HG03103 (cell line): ENCODE measurements around the gene BIK.

Experiments
- ATAC-seq: cut with Tn5 transposase; IDR thresholded peaks from one replicate; pipeline ENCODE4 v1.9.1; 2021; ENCODE audit warnings: low read depth; ENCODE audit not compliant: unreplicated experiment

BIK gene

DNA sequence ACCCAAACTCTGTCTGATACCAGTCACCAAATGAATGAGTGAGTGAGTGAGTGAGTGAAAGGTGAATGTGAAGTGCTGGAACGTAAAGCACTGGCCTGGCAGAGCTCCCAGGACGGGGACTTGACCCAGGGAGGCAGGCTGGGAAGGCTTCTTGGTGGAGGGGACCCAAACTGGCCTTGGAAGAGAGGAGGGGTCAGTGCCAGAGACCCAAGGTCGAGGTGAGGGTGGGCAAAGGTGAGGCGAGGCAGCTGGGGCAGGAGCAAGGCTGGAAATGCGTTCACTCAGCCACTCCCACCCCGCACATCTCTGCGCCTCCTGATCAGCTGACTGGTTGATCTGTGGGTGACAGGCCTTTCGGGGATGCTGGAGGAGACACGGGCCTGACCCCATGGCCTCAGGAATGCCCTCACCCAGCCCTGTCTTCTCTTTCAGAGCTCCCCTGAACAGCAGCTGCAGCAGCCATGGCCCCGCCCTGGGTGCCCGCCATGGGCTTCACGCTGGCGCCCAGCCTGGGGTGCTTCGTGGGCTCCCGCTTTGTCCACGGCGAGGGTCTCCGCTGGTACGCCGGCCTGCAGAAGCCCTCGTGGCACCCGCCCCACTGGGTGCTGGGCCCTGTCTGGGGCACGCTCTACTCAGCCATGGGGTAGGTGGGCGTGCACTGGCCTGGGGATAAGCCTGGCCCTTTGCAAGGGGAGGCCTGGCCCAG, 48.4 kb downstream of the BIK start:
- ATAC-seq, result no peak

- ATAC-seq, result no peak
Observed at GRCh38 chr22:43159484-43160178, 49.1 kb downstream of the BIK start.

DNA sequence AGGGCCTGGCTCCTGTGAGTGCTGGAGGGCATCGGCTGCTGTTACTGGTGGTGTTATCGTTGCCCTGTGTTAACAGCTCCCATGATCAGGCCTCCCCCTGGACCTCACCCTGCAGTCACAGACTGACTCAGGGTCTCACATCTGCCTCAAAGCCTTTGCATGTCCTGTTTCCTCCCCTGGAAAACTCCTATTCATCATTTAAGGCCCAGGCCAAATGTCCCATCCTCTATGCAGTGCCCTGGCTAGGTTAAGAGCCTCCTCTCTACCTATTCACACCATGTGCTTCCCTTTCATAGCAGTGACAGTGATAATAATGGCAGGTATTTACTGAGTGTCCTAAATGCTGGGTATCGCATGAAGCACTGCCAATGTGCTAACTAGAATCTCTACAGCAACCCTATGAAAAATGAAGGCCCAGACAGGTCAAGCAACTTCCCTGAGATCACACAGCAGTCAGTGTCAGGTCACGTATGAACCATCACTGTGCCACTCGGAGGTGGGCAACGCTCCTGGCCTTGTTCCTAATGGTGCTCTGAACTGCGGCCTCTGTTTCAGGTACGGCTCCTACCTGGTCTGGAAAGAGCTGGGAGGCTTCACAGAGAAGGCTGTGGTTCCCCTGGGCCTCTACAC, 50.1 kb downstream of the BIK start:
- ATAC-seq, result no peak

DNA sequence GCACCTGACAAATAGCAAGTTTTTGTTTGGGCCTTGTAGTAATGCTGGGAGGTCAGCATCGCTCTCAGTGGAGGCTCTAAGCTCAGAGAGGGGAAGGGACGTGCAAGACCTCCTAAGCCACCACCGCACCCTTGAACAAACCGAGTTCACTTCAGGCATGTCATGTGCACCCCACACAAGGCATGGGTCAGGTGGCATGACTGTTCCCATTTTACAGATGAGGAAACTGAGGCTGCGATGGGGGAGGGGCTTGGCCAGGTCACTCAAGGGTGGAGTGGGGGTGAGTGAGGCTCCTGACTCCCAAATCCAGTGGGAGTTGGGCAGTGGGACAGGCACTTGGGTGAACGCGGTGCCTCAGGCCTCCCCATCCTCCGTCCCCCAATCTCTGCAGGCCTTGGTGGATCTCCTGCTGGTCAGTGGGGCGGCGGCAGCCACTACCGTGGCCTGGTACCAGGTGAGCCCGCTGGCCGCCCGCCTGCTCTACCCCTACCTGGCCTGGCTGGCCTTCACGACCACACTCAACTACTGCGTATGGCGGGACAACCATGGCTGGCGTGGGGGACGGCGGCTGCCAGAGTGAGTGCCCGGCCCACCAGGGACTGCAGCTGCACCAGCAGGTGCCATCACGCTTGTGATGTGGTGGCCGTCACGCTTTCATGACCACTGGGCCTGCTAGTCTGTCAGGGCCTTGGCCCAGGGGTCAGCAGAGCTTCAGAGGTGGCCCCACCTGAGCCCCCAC, 52.0 kb downstream of the BIK start:
- no peak for ATAC-seq

DNA sequence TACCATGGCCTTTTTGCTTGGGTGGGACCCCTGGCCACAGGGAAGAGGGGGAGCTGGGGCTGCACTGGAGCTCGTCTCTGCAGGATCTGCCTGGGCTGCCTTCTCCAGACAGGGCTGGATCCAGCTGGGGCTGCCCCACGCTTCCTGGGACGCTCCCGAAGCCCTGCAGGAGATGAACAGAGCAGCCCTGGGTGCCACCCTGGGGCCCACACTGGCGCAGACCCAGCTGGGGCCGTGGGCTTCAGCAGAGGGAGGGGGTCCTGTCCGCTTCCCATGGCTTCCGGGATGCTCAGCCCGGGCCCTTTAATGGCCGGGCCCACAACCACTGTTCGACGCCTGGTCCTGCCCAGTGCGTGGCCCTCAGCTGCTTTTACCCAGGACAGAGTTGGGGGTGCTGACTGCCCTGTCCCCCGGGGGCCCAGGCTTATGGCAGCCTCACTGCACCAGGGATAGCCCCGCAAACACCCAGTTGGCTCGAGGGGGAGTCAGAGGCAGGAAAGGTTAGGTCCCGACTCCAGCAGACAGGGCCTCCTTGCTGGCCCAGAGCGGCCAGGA, 52.8 kb downstream of the BIK start:
- no peak for ATAC-seq

DNA sequence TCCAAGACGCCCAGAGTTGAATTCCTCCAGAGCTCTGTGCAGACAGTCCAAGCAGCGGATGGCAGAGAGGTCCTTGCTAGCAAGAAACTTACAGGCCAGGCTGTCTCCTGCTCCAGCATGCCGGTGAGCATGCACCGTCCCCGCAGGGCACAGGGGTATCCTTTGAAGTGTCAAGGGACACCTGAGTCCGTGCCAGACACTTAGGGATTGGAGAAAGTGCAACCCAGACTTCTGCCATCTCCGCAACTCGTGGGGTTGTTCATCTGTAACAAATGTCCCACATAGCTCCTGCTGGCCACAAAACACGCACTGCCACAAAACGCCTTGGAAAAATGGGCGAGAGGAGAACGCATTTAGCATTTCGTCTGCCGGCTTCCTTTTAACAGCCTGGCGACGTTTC, 54.1 kb downstream of the BIK start:
- ATAC-seq, result no peak

GRCh38 chr22:43166132-43166930, 55.8 kb downstream of the BIK start:
- ATAC-seq, result no peak

- no peak for ATAC-seq
Observed at GRCh38 chr22:43167001-43167589, 56.5 kb downstream of the BIK start.

DNA sequence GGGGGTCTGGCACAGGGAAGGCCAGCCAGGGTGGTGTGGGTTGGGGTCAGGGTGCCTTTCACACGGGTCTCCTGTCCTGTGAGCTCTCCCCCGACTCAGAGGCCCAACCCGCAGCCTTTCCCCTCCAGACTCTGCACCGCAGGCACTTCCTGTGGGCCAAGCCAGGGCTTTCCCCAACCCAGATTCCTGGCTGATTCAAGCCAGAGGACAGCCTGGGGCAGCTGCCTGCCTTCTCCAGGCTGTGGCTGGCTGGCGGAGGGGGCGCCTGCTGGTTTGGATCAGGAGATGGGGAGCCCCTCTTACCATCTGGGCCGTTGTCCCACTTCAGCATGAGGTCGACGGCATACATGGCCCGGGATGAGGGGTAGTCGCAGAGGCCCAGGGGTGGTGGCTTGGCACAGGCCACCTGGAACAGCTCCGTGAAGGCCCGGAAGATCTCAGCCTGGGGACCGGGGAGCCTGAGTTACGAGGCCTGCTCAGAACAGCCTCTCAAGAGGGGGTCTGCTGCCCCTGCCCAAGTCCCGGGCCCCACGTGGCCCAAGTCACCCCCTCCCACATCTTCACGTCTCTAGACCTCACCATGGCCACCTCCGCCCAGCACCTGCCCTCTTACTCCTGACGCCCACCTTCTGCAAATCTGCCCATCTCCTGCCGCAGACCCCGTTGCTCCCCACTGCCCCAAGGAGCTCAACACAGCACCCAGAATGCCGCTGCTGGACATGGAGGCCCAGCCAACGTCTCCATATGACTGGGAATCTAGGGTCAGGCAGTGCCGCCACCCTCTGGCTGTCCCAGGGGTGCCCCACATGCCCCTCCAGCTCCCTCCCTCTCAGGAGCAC, 58.1 kb downstream of the BIK start:
- ATAC-seq, result no peak

GRCh38 chr22:43169310-43170130, 59.0 kb downstream of the BIK start:
- no peak for ATAC-seq

- no peak for ATAC-seq
Observed at GRCh38 chr22:43170131-43170480, 59.6 kb downstream of the BIK start.

DNA sequence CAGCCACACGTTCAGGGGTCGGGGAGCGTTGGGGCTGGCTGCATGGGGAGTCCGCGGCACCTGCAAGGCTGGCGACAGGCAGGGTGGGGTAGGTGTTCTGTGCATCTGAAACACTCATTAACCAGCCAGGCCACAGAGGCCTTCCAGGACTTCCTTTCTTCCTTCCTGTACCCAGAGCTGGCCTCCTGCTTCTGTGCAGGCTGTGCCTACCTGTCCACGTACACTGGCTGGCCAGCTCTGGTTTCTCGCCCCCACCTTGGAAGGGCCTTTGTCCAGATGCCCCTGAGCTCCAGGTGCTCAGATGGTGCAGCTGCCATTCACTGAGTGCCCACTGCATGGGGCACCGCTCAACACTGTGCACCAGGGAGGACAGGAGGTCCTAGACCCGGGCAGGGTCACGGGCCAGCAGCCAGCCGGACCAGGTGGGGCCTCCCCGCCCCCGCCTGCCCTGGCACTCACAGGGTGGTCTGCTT, 60.5 kb downstream of the BIK start:
- ATAC-seq, result no peak

GRCh38 chr22:43171607-43172006, 61.1 kb downstream of the BIK start:
- no peak for ATAC-seq

GRCh38 chr22:43172191-43172590, 61.6 kb downstream of the BIK start:
- ATAC-seq, result no peak

DNA sequence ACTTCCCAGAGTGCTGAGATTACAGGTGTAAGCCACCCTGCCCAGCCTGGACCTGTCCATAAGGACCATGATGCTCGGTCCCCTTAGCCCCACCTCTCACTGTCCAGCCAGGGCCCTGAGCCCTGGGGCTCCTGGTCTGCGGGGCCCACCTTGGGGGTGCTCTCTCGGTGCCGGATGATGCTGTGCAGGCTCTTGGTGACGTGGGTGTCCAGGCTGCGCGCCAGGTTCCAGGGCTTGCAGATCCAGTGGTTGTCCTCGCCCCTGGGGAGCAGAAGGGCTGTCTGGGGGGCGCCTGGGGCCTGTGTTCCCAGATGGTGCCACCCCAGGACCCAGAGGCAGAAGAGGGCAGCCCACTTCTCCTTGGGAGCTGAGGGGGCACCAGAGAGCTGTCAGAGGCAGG, 63.0 kb downstream of the BIK start:
- no peak for ATAC-seq

- ATAC-seq, result no peak
Observed at GRCh38 chr22:43173976-43174720, 63.6 kb downstream of the BIK start.

GRCh38 chr22:43174941-43175531, 64.5 kb downstream of the BIK start:
- ATAC-seq, result no peak
